Body of pancreas (tissue), 4 donors: Measurements from ENCODE around the gene UQCRC1.

ENCODE experiments used
- CTCF ChIP-seq, 7 experiments: fragments of 450-650 bp in 4 of 7; fragments of 200-600 bp in 3 of 7; sonication (generic) in 3 of 7; IDR thresholded peaks; one replicate each; pipeline ENCODE4 v1.5.1; 2016 to 2019; ENCODE audit warnings: antibody characterized with exemption in 7 of 7
- POLR2A ChIP-seq, 3 donors: fragments of 450-650 bp; IDR thresholded peaks; one replicate each; pipeline ENCODE4 v1.6.1; 2016; ENCODE audit warnings: antibody characterized with exemption in 3 of 3, mild to moderate bottlenecking in 2 of 3

- TF ChIP-seq POLR2A (IDR thresholded peaks at IDR 0.05) (no peak), CTCF (IDR thresholded peaks at IDR 0.05) (no peak)
Observed at GRCh38 chr3:48630407-48630806, 21.0 kb upstream of the UQCRC1 start.
